Gastroesophageal sphincter (tissue), 4 donors: Measurements from ENCODE around the gene AKAP13. TPM values are rescaled to one million over a fixed set of nuclear protein-coding genes. Genes with fewer than 3 reads are reported as not detected.

Experiments used
- ATAC-seq: fragments of 150-250 bp; one replicate; pipeline ENCODE4 v1.9.1; 2016; ENCODE audit warnings: mild to moderate bottlenecking, moderate library complexity
- H3K27ac ChIP-seq, 4 donors: fragments of 200-600 bp; sonication (generic) in 3 of 4; 1 replicate in 3 of 4; 2 replicates in 1 of 4; pipeline ENCODE4 v1.5.1; 2016 to 2019
- H3K27me3 ChIP-seq: fragments of 200-600 bp; sonication (generic); one replicate; pipeline ENCODE4 v1.5.1; 2019
- H3K36me3 ChIP-seq, 2 donors: fragments of 200-600 bp; sonication (generic); one replicate each; pipeline ENCODE4 v1.5.1; 2019; ENCODE audit warnings: control low read depth in 1 of 2
- H3K4me1 ChIP-seq, 3 donors: fragments of 200-600 bp; sonication (generic); 1 replicate in 2 of 3; 2 replicates in 1 of 3; pipeline ENCODE4 v1.5.1; 2016 to 2019; ENCODE audit warnings: control low read depth in 2 of 3
- H3K4me3 ChIP-seq, 2 donors: fragments of 200-600 bp; sonication (generic); one replicate each; pipeline ENCODE4 v1.5.1; 2019; ENCODE audit warnings: mild to moderate bottlenecking in 1 of 2, moderate library complexity in 1 of 2
- H3K9me3 ChIP-seq, 3 donors: fragments of 200-600 bp; sonication (generic); one replicate each; pipeline ENCODE4 v1.5.1; 2017 to 2019; ENCODE audit warnings: control low read depth in 2 of 3
- EP300 ChIP-seq: sonication (generic); formaldehyde crosslinking; IDR thresholded peaks from one replicate; pipeline ENCODE4 v1.6.1; 2017; ENCODE audit warnings: antibody characterized with exemption, mild to moderate bottlenecking
- POLR2A ChIP-seq, 2 donors: fragments of 450-650 bp; IDR thresholded peaks; one replicate each; pipeline ENCODE4 v1.6.1; 2017; ENCODE audit warnings: antibody characterized with exemption in 2 of 2, mild to moderate bottlenecking in 2 of 2, moderate library complexity in 1 of 2
- POLR2AphosphoS5 ChIP-seq: sonication (generic); formaldehyde crosslinking; IDR thresholded peaks from one replicate; pipeline ENCODE4 v1.6.1; 2017; ENCODE audit warnings: antibody characterized with exemption
- WGBS, 2 donors: methylation state at CpG; one replicate each; pipeline ENCODE4 v1.1.5; 2018; ENCODE audit warnings: low coverage in 1 of 2; 5-methylcytosine and 5-hydroxymethylcytosine counted together
- total RNA-seq, 4 donors: library from RNA; depleted of rRNA; stranded (reverse); fragments of >200 nt; gene quantifications; one replicate each; pipeline ENCODE4 v1.1.0, GENCODE V29; 2016
- TF ChIP-seq, protein P1 (sequence below), 4 experiments: fragments of 200-600 bp in 2 of 4; fragments of 450-650 bp in 2 of 4; sonication (generic) in 1 of 4; IDR thresholded peaks; one replicate each; pipeline ENCODE4 v1.5.1; 2017 to 2019; ENCODE audit warnings: antibody characterized with exemption in 4 of 4, mild to moderate bottlenecking in 2 of 4, moderate library complexity in 2 of 4

The AKAP13 gene
- total RNA-seq, 4 donors from 2014 or later: 196 to 252 (median 215) TPM

DNA sequence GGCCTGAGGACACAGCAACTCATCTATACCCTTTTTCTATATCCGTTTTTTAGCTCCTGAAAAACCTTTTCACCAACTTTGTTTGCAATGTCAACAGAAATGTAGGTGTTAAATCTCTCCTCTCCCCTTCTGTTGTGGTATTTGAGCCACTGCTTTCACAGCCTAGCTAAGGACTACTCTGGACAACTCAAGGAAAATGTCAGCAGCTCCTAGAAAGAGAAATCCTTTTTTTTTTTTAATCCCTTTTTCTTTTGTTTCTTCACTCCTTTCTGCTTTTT lies 237.8 kb downstream of the AKAP13 start:
- WGBS, 2 donors: 0 to 35% methylated on average over 1 of the region's 1 CpG

GRCh38 chr15:85618956-85619491 lies 238.6 kb downstream of the AKAP13 start:
- Histone ChIP-seq H3K27ac (peak overlapping the region; percentile 83 to 100 (median 87)), H3K4me3 (peak overlapping the region; percentile 53 to 85), H3K4me1 (peaks cover 40 to 76% (median 43%) of the 10 kb centered on the region in 3 donors), H3K27me3 (no peaks in the 10 kb centered on the region), H3K36me3 (no peaks in the 10 kb centered on the region), H3K9me3 (no peaks in the 10 kb centered on the region)
- 0 to 1% methylated on average over 5 to 8 of the region's 8 CpGs for WGBS, 2 donors
- TF ChIP-seq POLR2AphosphoS5: peak; percentile 87
- TF ChIP-seq POLR2A (IDR thresholded peaks at IDR 0.05): peak; percentile 39 to 57
- TF ChIP-seq, protein P1, sequence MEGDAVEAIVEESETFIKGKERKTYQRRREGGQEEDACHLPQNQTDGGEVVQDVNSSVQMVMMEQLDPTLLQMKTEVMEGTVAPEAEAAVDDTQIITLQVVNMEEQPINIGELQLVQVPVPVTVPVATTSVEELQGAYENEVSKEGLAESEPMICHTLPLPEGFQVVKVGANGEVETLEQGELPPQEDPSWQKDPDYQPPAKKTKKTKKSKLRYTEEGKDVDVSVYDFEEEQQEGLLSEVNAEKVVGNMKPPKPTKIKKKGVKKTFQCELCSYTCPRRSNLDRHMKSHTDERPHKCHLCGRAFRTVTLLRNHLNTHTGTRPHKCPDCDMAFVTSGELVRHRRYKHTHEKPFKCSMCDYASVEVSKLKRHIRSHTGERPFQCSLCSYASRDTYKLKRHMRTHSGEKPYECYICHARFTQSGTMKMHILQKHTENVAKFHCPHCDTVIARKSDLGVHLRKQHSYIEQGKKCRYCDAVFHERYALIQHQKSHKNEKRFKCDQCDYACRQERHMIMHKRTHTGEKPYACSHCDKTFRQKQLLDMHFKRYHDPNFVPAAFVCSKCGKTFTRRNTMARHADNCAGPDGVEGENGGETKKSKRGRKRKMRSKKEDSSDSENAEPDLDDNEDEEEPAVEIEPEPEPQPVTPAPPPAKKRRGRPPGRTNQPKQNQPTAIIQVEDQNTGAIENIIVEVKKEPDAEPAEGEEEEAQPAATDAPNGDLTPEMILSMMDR (IDR thresholded peaks at IDR 0.05): no peak
- TF ChIP-seq EP300: no peak
- ATAC-seq: peak; percentile 86

More for the DNA sequence above, 237.8 kb downstream of the AKAP13 start:
- TF ChIP-seq POLR2AphosphoS5 (no peak), EP300 (no peak), POLR2A (IDR thresholded peaks at IDR 0.05) (no peak)
- TF ChIP-seq, protein P1 (IDR thresholded peaks at IDR 0.05): no peak
- H3K4me3 ChIP-seq: peak overlapping the region in 1 of 2 donors; percentile 53
- H3K27ac ChIP-seq: peak overlapping the region; percentile 83 to 100 (median 87)
- peaks cover 35 to 76% (median 44%) of the 10 kb centered on the region in 3 donors for H3K4me1 ChIP-seq
- ATAC-seq: no peak
- no peaks in the 10 kb centered on the region for H3K9me3 ChIP-seq
- no peaks in the 10 kb centered on the region for H3K27me3 ChIP-seq
- no peaks in the 10 kb centered on the region for H3K36me3 ChIP-seq

DNA sequence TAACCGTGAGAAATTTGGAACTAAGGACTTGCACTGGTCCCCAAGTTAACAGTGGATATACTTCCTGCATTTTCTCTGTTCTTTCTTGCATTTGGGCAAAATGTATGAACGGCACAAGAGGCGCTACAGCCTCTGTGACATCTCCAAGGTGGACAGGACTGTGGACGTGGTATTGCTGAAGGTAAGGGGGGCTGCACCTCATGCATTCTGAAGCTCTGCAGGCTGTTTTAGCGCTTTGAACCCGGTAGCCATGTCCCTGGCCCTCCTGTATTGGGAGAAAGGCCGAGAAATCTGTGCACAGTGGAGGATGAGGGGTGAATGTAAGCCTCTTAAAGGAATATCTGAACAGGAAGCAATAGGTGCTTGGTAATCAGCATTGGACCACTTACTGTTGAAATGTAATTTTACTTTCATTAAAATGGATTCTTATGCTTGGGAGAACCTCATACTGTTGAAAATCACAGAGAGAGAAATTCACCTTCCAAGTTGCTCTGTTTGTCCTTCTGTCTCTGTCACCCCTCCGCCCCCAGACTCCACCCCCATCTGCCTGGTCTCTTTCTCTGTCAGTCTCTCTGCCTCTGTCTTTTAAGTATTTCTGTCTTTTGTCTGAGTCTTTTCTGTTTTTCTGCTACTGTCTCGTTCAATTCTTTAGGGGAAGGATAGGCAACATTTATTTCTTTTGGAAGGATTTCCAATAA lies 239.7 kb downstream of the AKAP13 start:
- no peak for ATAC-seq
- TF ChIP-seq POLR2A (IDR thresholded peaks at IDR 0.05) (no peak), EP300 (no peak), POLR2AphosphoS5 (no peak)
- TF ChIP-seq, protein P1 (IDR thresholded peaks at IDR 0.05): peak in 1 of 4 experiments; percentile 14
- Histone ChIP-seq H3K27ac (peak overlapping the region; percentile 83 to 100 (median 87)), H3K9me3 (no peaks in the 10 kb centered on the region), H3K36me3 (no peaks in the 10 kb centered on the region), H3K4me3 (peak overlapping the region; percentile 53 to 85), H3K27me3 (no peaks in the 10 kb centered on the region), H3K4me1 (peaks cover 40 to 76% (median 49%) of the 10 kb centered on the region in 3 donors)
- WGBS, 2 donors: 2 to 8% methylated on average over 7 to 9 of the region's 9 CpGs

DNA sequence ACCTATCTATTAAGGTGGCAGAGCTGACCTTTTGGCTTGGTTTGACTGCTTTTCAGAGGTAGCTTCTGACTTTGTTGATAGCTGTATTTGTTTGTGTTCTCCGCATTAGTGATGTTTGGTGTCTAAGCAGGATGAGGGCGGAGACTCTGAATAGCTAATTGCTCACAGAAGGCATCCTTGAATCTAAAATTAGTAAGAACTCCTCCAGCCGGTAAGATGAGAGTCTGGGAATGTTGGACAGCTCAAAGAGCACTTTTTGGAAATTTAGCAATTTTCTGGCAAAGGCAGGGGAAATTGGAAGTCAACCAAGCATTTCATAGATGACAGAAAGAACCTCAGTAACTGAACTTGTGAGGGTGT lies 240.3 kb downstream of the AKAP13 start:
- peak; percentile 10 for ATAC-seq
- Histone ChIP-seq H3K9me3 (no peaks in the 10 kb centered on the region), H3K27ac (peak overlapping the region; percentile 83 to 100 (median 87)), H3K36me3 (no peaks in the 10 kb centered on the region), H3K27me3 (no peaks in the 10 kb centered on the region), H3K4me1 (peaks cover 41 to 76% (median 47%) of the 10 kb centered on the region in 3 donors), H3K4me3 (peak overlapping the region; percentile 53 to 85)
- 0 to 13% methylated on average over 2 to 3 of the region's 3 CpGs for WGBS, 2 donors
- peak in 1 of 2 donors; percentile 7 for TF ChIP-seq POLR2A (IDR thresholded peaks at IDR 0.05)
- TF ChIP-seq, protein P1 (IDR thresholded peaks at IDR 0.05): no peak
- TF ChIP-seq EP300: no peak
- TF ChIP-seq POLR2AphosphoS5: peak; percentile 88

GRCh38 chr15:85621094-85621493 lies 240.7 kb downstream of the AKAP13 start:
- no peaks in the 10 kb centered on the region for H3K36me3 ChIP-seq
- no peaks in the 10 kb centered on the region for H3K27me3 ChIP-seq
- no peak for ATAC-seq
- WGBS, 2 donors: 5 to 6% methylated on average over 4 of the region's 4 CpGs
- TF ChIP-seq, protein P1 (IDR thresholded peaks at IDR 0.05): peak in 1 of 4 experiments; percentile 5
- no peak for TF ChIP-seq POLR2AphosphoS5
- H3K4me1 ChIP-seq: peaks cover 41 to 76% (median 47%) of the 10 kb centered on the region in 3 donors
- H3K27ac ChIP-seq: peak overlapping the region; percentile 83 to 100 (median 87)
- H3K9me3 ChIP-seq: no peaks in the 10 kb centered on the region
- H3K4me3 ChIP-seq: peak overlapping the region; percentile 53 to 85
